HepG2 (cell line): ENCODE data around the gene ABRACL. TPM values are rescaled to one million over a fixed set of nuclear protein-coding genes. Genes with fewer than 3 reads are reported as not detected.
A peak's percentile ranks its signal among the peaks of the same experiment; 100 is the strongest.

Source experiments
- ATAC-seq: fragments of 200-7000 bp; cut with Tn5 transposase; 3 replicates; pipeline ENCODE4 v1.9.1; 2020; ENCODE audit warnings: mild to moderate bottlenecking, moderate library complexity
- BruUV-seq: library from RNA; stranded (reverse); fragments of 400-500 nt; replicated peaks from 2 replicates; lab custom pipeline; 2021; lab: Mats Ljungman, UMichigan
- CTCF ChIA-PET: fragments of 300-600 bp; formaldehyde crosslinking; extraction: SDS; loops from one replicate; lab custom pipeline; 2021; ENCODE audit warnings: low total read pairs, inconsistent platforms, low intra/inter-chr PET ratio; lab: Yijun Ruan, JAX
- POLR2A ChIA-PET: fragments of 350-600 bp; sonication (Branson Sonifier 250); formaldehyde crosslinking; loops from one replicate; lab custom pipeline; 2020; ENCODE audit warnings: antibody characterized with exemption, inconsistent platforms; lab: Yijun Ruan, JAX
- DNase-seq: peaks from one replicate; pipeline ENCODE4 v3.0.0-alpha.2; 2015; ENCODE audit warnings: low spot score
- FAIRE-seq: peaks from 3 replicates; lab custom pipeline; 2011; peaks lifted over from hg19 to GRCh38; lab: Jason Lieb, UNC
- H2AFZ ChIP-seq: one replicate; pipeline ENCODE4 v1.6.1; 2011; ENCODE audit warnings: low read length, inconsistent platforms
- H3K27ac ChIP-seq: fragments of 300-600 bp; 3 replicates; pipeline ENCODE4 v1.8.0; 2011; ENCODE audit warnings: mixed run types, mild to moderate bottlenecking, mixed read lengths, low read length, inconsistent platforms; ENCODE audit not compliant: insufficient read depth; ENCODE audit errors: extremely low read length
- H3K27me3 ChIP-seq, 2 experiments: fragments of 200-600 bp in 1 of 2; 2 replicates in 1 of 2; 3 replicates in 1 of 2; pipeline versions ENCODE4 v1.6.0 to v1.8.0; 2011; ENCODE audit warnings: low read length in 2 of 2, mild to moderate bottlenecking in 2 of 2, moderate library complexity in 2 of 2, inconsistent platforms in 1 of 2; ENCODE audit not compliant: insufficient read depth in 2 of 2, control insufficient read depth in 1 of 2
- H3K36me3 ChIP-seq, 2 experiments: fragments of 200-600 bp in 1 of 2; replicated peaks in 1 of 2; 2 replicates in 1 of 2; 3 replicates in 1 of 2; pipeline versions ENCODE4 v1.5.1 to v1.8.0; 2011; ENCODE audit warnings: low read length in 2 of 2, inconsistent platforms in 1 of 2; ENCODE audit not compliant: insufficient read depth in 2 of 2, control insufficient read depth in 1 of 2
- H3K4me1 ChIP-seq: 2 replicates; pipeline ENCODE4 v1.5.1; 2012; ENCODE audit warnings: low read length, inconsistent platforms; ENCODE audit not compliant: insufficient read depth
- H3K4me2 ChIP-seq: 2 replicates; pipeline ENCODE4 v1.6.0; 2011; ENCODE audit warnings: low read depth, low read length, inconsistent platforms
- H3K4me3 ChIP-seq, 3 experiments: fragments of 200-600 bp in 1 of 3; sonication (generic), shearing (Covaris generic) in 1 of 3; replicated peaks in 1 of 3; 2 replicates each; pipeline ENCODE4 v1.5.1; 2011 to 2016; ENCODE audit warnings: low read length in 3 of 3, inconsistent platforms in 2 of 3, low read depth in 2 of 3, mild to moderate bottlenecking in 2 of 3, control low read depth in 1 of 3, mixed read lengths in 1 of 3; ENCODE audit not compliant: insufficient read depth in 1 of 3
- H3K79me2 ChIP-seq: one replicate; pipeline ENCODE4 v1.6.1; 2011; ENCODE audit warnings: low read length, inconsistent platforms; ENCODE audit not compliant: insufficient read depth
- H3K9ac ChIP-seq: 2 replicates; pipeline ENCODE4 v1.6.0; 2011; ENCODE audit warnings: mild to moderate bottlenecking, low read depth, low read length, inconsistent platforms; ENCODE audit not compliant: insufficient read depth
- H3K9me3 ChIP-seq: 2 replicates; pipeline ENCODE4 v1.5.1; 2012; ENCODE audit warnings: mild to moderate bottlenecking, low read length
- H4K20me1 ChIP-seq: 2 replicates; pipeline ENCODE4 v1.6.0; 2011; ENCODE audit warnings: inconsistent platforms, mild to moderate bottlenecking, low read length, moderate library complexity; ENCODE audit not compliant: insufficient read depth
- KLF12 ChIP-seq: sonication (generic); formaldehyde crosslinking; IDR thresholded peaks from 2 replicates; pipeline ENCODE4 v1.4.0; 2020; ENCODE audit warnings: missing genetic modification reagents, borderline replicate concordance
- MAFG ChIP-seq: sonication (generic); formaldehyde crosslinking; IDR thresholded peaks from 2 replicates; pipeline ENCODE4 v1.5.1; 2020; ENCODE audit warnings: mild to moderate bottlenecking, missing genetic modification reagents
- MAFK ChIP-seq, 2 experiments: IDR thresholded peaks in 1 of 2; conservative IDR thresholded peaks in 1 of 2; 2 replicates each; pipeline ENCODE4 v1.6.1; 2011; ENCODE audit warnings: improper control_type of control experiment in 2 of 2, low read length in 2 of 2
- SNAPC5 ChIP-seq: sonication (generic); formaldehyde crosslinking; IDR thresholded peaks from 2 replicates; pipeline ENCODE4 v1.8.1; 2023; ENCODE audit warnings: mild to moderate bottlenecking, missing genetic modification reagents, borderline replicate concordance
- ZNF503 ChIP-seq: sonication (generic); formaldehyde crosslinking; IDR thresholded peaks from 2 replicates; pipeline ENCODE4 v1.4.0; 2020; ENCODE audit warnings: missing genetic modification reagents
- ZNF530 ChIP-seq: sonication (generic); formaldehyde crosslinking; IDR thresholded peaks from 2 replicates; pipeline ENCODE4 v1.5.0; 2020; ENCODE audit warnings: low read depth, mild to moderate bottlenecking, missing genetic modification reagents
- ZNF615 ChIP-seq: sonication (generic); formaldehyde crosslinking; IDR thresholded peaks from 2 replicates; pipeline ENCODE4 v1.5.0; 2020; ENCODE audit warnings: mild to moderate bottlenecking, missing genetic modification reagents, borderline replicate concordance
- WGBS: methylation state at CpG from one replicate; pipeline ENCODE4 v1.1.6; 2017; ENCODE audit warnings: low lambda C conversion rate; 5-methylcytosine and 5-hydroxymethylcytosine counted together
- in situ Hi-C: cut with HindIII; loops from 2 replicates; pipeline ENCODE4 v1.10.0; 2017; ENCODE audit warnings: low pct_unique_long_range_greater_than_20kb; ENCODE audit not compliant: extremely low pct_ligation_motif_present
- intact Hi-C: fragments of 100-400 bp; cut with micrococcal nuclease; formaldehyde crosslinking; loops from one replicate; pipeline ENCODE4 v1.10.0; 2022; ENCODE audit not compliant: unreplicated experiment
- polyA plus RNA-seq, 8 experiments: library from polyadenylated mRNA; depleted of rRNA in 3 of 8; stranded (reverse) in 7 of 8; unstranded in 1 of 8; fragments of >200 nt; fragmentation: Illumina TruSeq in 4 of 8; extraction: Trizol in 4 of 8; gene quantifications; 2 replicates each; pipeline versions ENCODE4 v1.2.1 to v1.2.3, GENCODE V29; 2011 to 2016; ENCODE audit warnings: low read depth in 4 of 8, missing spikeins in 1 of 8, mixed read lengths in 1 of 8; ENCODE audit not compliant: insufficient read depth in 1 of 8
- total RNA-seq, 5 experiments: library from RNA; depleted of rRNA; stranded (reverse); fragments of >200 nt; fragmentation: Illumina TruSeq; extraction: Trizol; gene quantifications; 2 replicates each; pipeline ENCODE4 v1.2.3, GENCODE V29; 2016; ENCODE audit warnings: low read depth in 1 of 5

Gene ABRACL
- total and polyA plus RNA-seq, 2 of the 13 experiments (the other 11 are each of a cell fraction or from before 2014, with no cell fraction given), result 1.4 to 5.4 TPM

GRCh38 chr6:139081471-139081870, 52.9 kb downstream of the ABRACL start:
- Histone ChIP-seq H4K20me1 (no peaks in the 10 kb centered on the region), H3K27me3 (no peaks in the 10 kb centered on the region; a peak in 2 of 5 replicates), H3K4me3 (no peak overlapping the region), H3K4me1 (no peaks in the 10 kb centered on the region), H3K9ac (no peak overlapping the region), H3K4me2 (no peak overlapping the region)
- WGBS, result 41% methylated on average over 4 of the region's 4 CpGs
- intact Hi-C loops, result no loop called here
- ChIA-PET POLR2A (no interaction called here), CTCF (no interaction called here)
- no peak for FAIRE-seq
- TF ChIP-seq MAFK (conservative IDR thresholded peaks at IDR 0.05 in 1 of 2, IDR thresholded peaks at IDR 0.05 in 1 of 2; ENCODE audit: low read length in 2 of 2), result peak; percentile 26 to 73; a peak in 2 of 4 replicates
- no peak for TF ChIP-seq SNAPC5 (CRISPR knock-in tag)
- TF ChIP-seq, all 625 proteins: peak for 1
- DNase-seq (no peak), ATAC-seq (no peak)
- Histone ChIP-seq H3K79me2 (no peaks in the 10 kb centered on the region), H3K9me3 (no peaks in the 10 kb centered on the region), H3K27ac (no peak overlapping the region), H2AFZ (no peak overlapping the region), H3K36me3 (no peaks in the 10 kb centered on the region)
- in situ Hi-C loops, result no loop called here
- no TSS peak for BruUV-seq

GRCh38 chr6:139082370-139082769, 53.8 kb downstream of the ABRACL start:
- no peak for TF ChIP-seq ZNF503 (CRISPR knock-in tag)
- no peak for TF ChIP-seq ZNF615 (CRISPR knock-in tag)
- TF ChIP-seq KLF12 (CRISPR knock-in tag), result no peak
- no peak for TF ChIP-seq MAFG (CRISPR knock-in tag)
- no peak for TF ChIP-seq ZNF530 (CRISPR knock-in tag)
- DNase-seq (no peak), ATAC-seq (no peak), FAIRE-seq (no peak)
- Histone ChIP-seq H3K27me3 (no peaks in the 10 kb centered on the region; a peak in 2 of 5 replicates), H3K36me3 (no peaks in the 10 kb centered on the region), H2AFZ (no peak overlapping the region), H3K27ac (no peak overlapping the region), H3K4me2 (no peak overlapping the region), H3K9ac (no peak overlapping the region), H3K9me3 (no peaks in the 10 kb centered on the region), H3K4me3 (no peak overlapping the region), H3K4me1 (no peaks in the 10 kb centered on the region), H3K79me2 (no peaks in the 10 kb centered on the region), H4K20me1 (no peaks in the 10 kb centered on the region)
- in situ Hi-C loops (no loop called here), intact Hi-C loops (no loop called here)
- WGBS, result 41% methylated on average over 5 of the region's 5 CpGs
- BruUV-seq, result no TSS peak
- CTCF ChIA-PET, result no interaction called here
- POLR2A ChIA-PET, result no interaction called here
